ENCODE data around the gene CHST5. TPM values are rescaled to one million over a fixed set of nuclear protein-coding genes. Genes with fewer than 3 reads are reported as not detected.
A peak's percentile ranks its signal among the peaks of the same experiment; 100 is the strongest.

CHST5 gene
- total RNA-seq, 1 experiment from 2014 or later: 1.3 TPM

- no peaks in the 10 kb centered on the region for H3K79me2 ChIP-seq (ENCODE audit: low read depth)
- BruUV-seq (replicated peaks): no TSS peak
- peak overlapping the region; percentile 21; the same call in 1 of the 2 replicates for H3K4me3 ChIP-seq
- no peak overlapping the region for H2AFZ ChIP-seq
- H3K9me3 ChIP-seq (ENCODE audit: insufficient read depth, low read depth): no peaks in the 10 kb centered on the region
- intact Hi-C loops (cut with micrococcal nuclease; ENCODE audit: unreplicated experiment): no loop called here
- no peaks in the 10 kb centered on the region for H4K20me1 ChIP-seq (ENCODE audit: insufficient read depth)
- peaks cover 20% of the 10 kb centered on the region for H3F3A ChIP-seq (ENCODE audit: insufficient read depth, low read depth)
- no peaks in the 10 kb centered on the region for H3K27me3 ChIP-seq (ENCODE audit: insufficient read depth, low read depth)
- peak overlapping the region; percentile 75 for H3K4me2 ChIP-seq
- DNase-seq: peak; percentile 65 to 99
- ChIA-PET CTCF (no interaction called here), POLR2A (ENCODE audit: unreplicated experiment) (interaction anchor here (0.5 to 1.2 kb wide), 4 partner anchors 73 to 284 kb away, joined by 3 to 10 read pairs (median 3); partner anchors contain the start of gene TMEM231)
- H3K9me2 ChIP-seq (ENCODE audit: insufficient read depth): no peaks in the 10 kb centered on the region
- H3K4me1 ChIP-seq (replicated peaks; ENCODE audit: insufficient read depth): peaks cover 46% of the 10 kb centered on the region
- TF ChIP-seq CTCF (conservative IDR thresholded peaks at IDR 0.05) (no peak), EZH2 (IDR thresholded peaks at IDR 0.05; ENCODE audit: low read depth) (no peak)
- H3K36me3 ChIP-seq (ENCODE audit: low read depth): no peaks in the 10 kb centered on the region
- peak overlapping the region; percentile 98 for H3K27ac ChIP-seq
These were observed 52.7 kb downstream of the CHST5 start for GRCh38 chr16:75483222-75483621.

GRCh38 chr16:75482434-75483205, 53.3 kb downstream of the CHST5 start:
- intact Hi-C loops (cut with micrococcal nuclease; ENCODE audit: unreplicated experiment): no loop called here
- Histone ChIP-seq H3K9me3 (ENCODE audit: insufficient read depth, low read depth) (no peaks in the 10 kb centered on the region), H3K9me2 (ENCODE audit: insufficient read depth) (no peaks in the 10 kb centered on the region), H3K4me2 (peak overlapping the region; percentile 48), H3K27me3 (ENCODE audit: insufficient read depth, low read depth) (no peaks in the 10 kb centered on the region), H3F3A (ENCODE audit: insufficient read depth, low read depth) (peaks cover 25% of the 10 kb centered on the region), H3K4me1 (replicated peaks; ENCODE audit: insufficient read depth) (peaks cover 51% of the 10 kb centered on the region), H4K20me1 (ENCODE audit: insufficient read depth) (no peaks in the 10 kb centered on the region), H3K27ac (peak overlapping the region; percentile 98), H3K4me3 (no peak overlapping the region), H2AFZ (no peak overlapping the region), H3K79me2 (ENCODE audit: low read depth) (no peaks in the 10 kb centered on the region), H3K36me3 (ENCODE audit: low read depth) (no peaks in the 10 kb centered on the region)
- ChIA-PET POLR2A (ENCODE audit: unreplicated experiment) (interaction anchor here (0.5 to 1.2 kb wide), 4 partner anchors 73 to 283 kb away, joined by 3 to 10 read pairs (median 3); partner anchors contain the start of gene TMEM231), CTCF (no interaction called here)
- no peak for DNase-seq
- no peak for TF ChIP-seq CTCF (conservative IDR thresholded peaks at IDR 0.05)
- TF ChIP-seq EZH2 (IDR thresholded peaks at IDR 0.05; ENCODE audit: low read depth): no peak
- no TSS peak for BruUV-seq (replicated peaks)

GRCh38 chr16:75481475-75481874, 54.4 kb downstream of the CHST5 start:
- Histone ChIP-seq H3F3A (ENCODE audit: insufficient read depth, low read depth) (peaks cover 26% of the 10 kb centered on the region), H3K9me2 (ENCODE audit: insufficient read depth) (no peaks in the 10 kb centered on the region), H4K20me1 (ENCODE audit: insufficient read depth) (no peaks in the 10 kb centered on the region), H3K27ac (no peak overlapping the region), H3K27me3 (ENCODE audit: insufficient read depth, low read depth) (no peaks in the 10 kb centered on the region), H3K36me3 (ENCODE audit: low read depth) (no peaks in the 10 kb centered on the region), H2AFZ (no peak overlapping the region), H3K4me1 (replicated peaks; ENCODE audit: insufficient read depth) (peaks cover 52% of the 10 kb centered on the region), H3K79me2 (ENCODE audit: low read depth) (no peaks in the 10 kb centered on the region), H3K4me3 (no peak overlapping the region), H3K4me2 (no peak overlapping the region), H3K9me3 (ENCODE audit: insufficient read depth, low read depth) (no peaks in the 10 kb centered on the region)
- intact Hi-C loops (cut with micrococcal nuclease; ENCODE audit: unreplicated experiment): no loop called here
- ChIA-PET POLR2A (ENCODE audit: unreplicated experiment) (no interaction called here), CTCF (no interaction called here)
- DNase-seq: no peak
- no TSS peak for BruUV-seq (replicated peaks)
- TF ChIP-seq CTCF (conservative IDR thresholded peaks at IDR 0.05): 0 out of 2 replicates have a peak, but pooled peaks have one; percentile 17
- no peak for TF ChIP-seq EZH2 (IDR thresholded peaks at IDR 0.05; ENCODE audit: low read depth)
